ENCODE measurements around the gene PLEKHA6.

- TF ChIP-seq CTCF (IDR thresholded peaks at IDR 0.05 in 8 of 11, conservative IDR thresholded peaks at IDR 0.05 in 3 of 11) (no peak), POLR2A (IDR thresholded peaks at IDR 0.05) (no peak)
These were observed 131.5 kb downstream of the PLEKHA6 start for GRCh38 chr1:204227996-204228785.
